Stimulated activated CD4-positive, alpha-beta T cell treated with anti-CD3 and anti-CD28 coated beads, Interleukin-4, amount 100 ng/mL, for 24 hours (primary cell): ENCODE measurements around the gene GALNT9.
"Not testable (repeated sequence)": the region's sequence is repeated elsewhere in the genome, so short reads cannot be mapped to it uniquely, and the experiment has no call there.

Experiments used
- DNase-seq: peaks from one replicate; pipeline ENCODE4 v3.0.0-alpha.2; 2020

Gene GALNT9

GRCh38 chr12:132278401-132279183 lies 50.8 kb downstream of the GALNT9 start:
- no peak for DNase-seq

GRCh38 chr12:132277949-132278348 lies 51.4 kb downstream of the GALNT9 start:
- no peak for DNase-seq

GRCh38 chr12:132277374-132277941 lies 51.9 kb downstream of the GALNT9 start:
- DNase-seq = no peak

DNA sequence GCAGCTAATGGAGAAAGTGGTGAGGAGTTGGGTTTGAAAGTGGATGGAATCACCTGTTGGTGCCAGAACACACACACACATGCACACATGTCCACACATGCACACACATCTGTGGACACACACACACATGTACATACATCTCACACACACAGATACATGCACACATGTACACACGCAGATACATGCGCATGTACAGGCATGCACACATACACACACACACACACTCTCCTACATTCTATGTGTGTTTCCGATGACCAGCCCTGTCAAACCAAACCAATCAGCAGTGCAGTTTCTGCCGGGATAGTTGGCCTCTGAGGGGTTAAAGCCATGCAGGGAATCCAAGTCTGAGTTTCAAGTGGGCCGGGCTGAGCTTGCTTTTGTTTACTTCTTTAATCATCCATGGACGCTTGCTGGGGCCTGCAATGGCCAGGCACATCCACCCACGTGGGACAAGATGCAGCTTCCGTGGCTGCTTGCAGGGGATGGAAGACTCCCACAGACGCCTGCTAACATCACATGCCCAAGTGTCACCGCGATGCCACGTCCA lies 52.5 kb downstream of the GALNT9 start:
- no peak for DNase-seq

DNA sequence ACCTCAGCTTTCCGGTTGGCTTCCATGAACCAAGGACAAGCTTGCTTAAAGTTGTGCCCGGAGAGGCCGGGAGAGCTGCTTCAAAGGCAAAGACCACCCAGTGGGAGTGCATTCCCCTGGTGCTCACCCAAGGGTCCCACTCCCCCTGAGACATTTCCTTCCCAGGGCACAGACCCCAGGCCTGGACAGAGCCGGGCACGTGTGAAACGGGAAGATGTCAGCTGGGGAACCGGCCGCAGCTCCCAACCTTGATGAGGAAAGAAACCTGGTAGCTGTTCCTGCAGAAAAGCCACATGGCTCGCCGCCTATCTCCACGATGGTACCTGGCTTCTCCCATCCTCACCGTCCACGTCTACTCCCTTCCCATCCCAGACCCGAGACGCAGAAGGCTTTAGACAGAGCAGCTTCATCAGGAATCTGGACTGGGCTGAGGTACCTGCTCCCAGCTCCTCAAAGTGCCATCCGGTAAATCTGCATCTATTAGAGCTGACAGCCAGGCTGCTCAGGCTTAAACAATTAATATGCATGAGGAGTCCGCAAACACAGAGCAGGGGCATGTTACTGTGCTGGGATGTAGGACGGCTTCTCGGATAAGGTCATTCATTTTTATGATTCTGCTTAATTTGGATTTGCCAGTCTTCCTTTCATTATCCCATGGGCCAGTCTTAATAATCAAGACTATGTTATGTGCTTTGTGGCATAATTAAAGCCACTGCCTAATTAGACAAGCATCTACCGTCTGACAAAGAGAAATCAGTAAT lies 53.1 kb downstream of the GALNT9 start:
- DNase-seq = no peak

GRCh38 chr12:132275631-132276030 lies 53.8 kb downstream of the GALNT9 start:
- DNase-seq = no peak

- DNase-seq = no peak
Measured at GRCh38 chr12:132275110-132275531, 54.3 kb downstream of the GALNT9 start.

GRCh38 chr12:132273992-132274334 lies 55.4 kb downstream of the GALNT9 start:
- DNase-seq = no peak

GRCh38 chr12:132272711-132273110 lies 56.7 kb downstream of the GALNT9 start:
- no peak for DNase-seq

GRCh38 chr12:132271755-132272092 lies 57.7 kb downstream of the GALNT9 start:
- no peak for DNase-seq

- DNase-seq = no peak
Measured at GRCh38 chr12:132270969-132271754, 58.2 kb downstream of the GALNT9 start.

- DNase-seq = no peak
Measured at GRCh38 chr12:132270516-132270915, 58.9 kb downstream of the GALNT9 start.

- DNase-seq = no peak
Measured at GRCh38 chr12:132269271-132269968, 60.0 kb downstream of the GALNT9 start.

GRCh38 chr12:132268674-132269073 lies 60.7 kb downstream of the GALNT9 start:
- DNase-seq = no peak

- DNase-seq = no peak
Measured at GRCh38 chr12:132267873-132268272, 61.5 kb downstream of the GALNT9 start.

- no peak for DNase-seq
Measured at GRCh38 chr12:132266802-132267201, 62.6 kb downstream of the GALNT9 start.

- no peak for DNase-seq
Measured at GRCh38 chr12:132266370-132266769, 63.0 kb downstream of the GALNT9 start.

DNA sequence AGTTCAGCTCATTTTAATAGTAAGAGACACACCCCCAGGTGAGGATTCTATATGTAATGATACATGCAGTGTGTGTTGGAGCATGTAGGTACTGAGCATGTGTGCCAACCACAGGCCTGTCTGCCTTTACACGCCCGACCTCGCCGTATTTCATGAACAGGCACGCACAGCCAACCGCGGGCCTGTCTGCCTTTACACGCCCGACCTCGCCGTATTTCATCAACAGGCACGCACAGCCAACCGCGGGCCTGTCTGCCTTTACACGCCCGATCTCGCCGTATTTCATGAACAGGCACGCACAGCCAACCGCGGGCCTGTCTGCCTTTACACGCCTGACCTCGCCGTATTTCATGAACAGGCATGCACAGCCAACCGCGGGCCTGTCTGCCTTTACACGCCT lies 63.6 kb downstream of the GALNT9 start:
- not testable (repeated sequence) for DNase-seq

DNA sequence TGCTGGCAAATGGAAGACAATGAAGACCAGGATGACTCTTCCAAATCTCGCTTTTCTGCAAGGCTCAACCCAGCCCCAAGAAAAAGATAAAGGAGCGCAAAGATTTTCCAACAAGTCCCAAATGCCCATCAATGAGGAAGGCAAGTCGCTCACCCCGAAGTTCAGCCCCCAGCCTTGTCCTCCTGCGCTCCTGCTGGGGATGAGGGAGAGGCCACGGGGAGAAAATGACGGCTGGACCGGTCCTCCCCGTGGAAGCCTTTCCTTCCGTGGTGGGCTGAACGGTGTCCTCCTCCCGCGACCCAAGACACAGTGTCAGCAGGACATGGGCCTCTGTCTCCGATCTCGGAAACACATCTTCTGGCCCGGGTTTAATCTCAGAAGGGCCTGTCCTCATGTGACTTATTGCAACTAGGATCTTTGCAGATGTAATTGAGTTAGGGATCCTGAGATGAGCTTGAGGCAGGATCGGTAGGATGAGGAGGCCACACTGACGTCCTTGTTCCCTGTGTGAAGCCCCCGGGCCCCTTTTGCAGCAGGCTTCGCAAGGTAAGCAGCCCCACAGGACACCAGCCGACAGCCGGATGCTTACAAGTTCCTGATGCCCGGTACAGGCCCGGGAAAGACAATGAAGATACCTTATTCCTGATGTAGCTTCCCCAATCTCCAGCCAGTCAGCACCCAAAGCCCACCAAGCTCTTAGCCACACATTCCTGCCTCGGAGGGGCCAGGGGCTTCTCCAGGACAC lies 64.2 kb downstream of the GALNT9 start:
- DNase-seq = no peak

GRCh38 chr12:132264086-132265010 lies 65.0 kb downstream of the GALNT9 start:
- DNase-seq = no peak
